HG02840 (cell line): ENCODE results near the gene MAT2A.

ENCODE experiments used
- ATAC-seq: cut with Tn5 transposase; IDR thresholded peaks from one replicate; pipeline ENCODE4 v1.9.1; 2021; ENCODE audit warnings: mild to moderate bottlenecking, moderate library complexity, moderate number of reproducible peaks; ENCODE audit not compliant: unreplicated experiment, low FRiP score

MAT2A gene

DNA sequence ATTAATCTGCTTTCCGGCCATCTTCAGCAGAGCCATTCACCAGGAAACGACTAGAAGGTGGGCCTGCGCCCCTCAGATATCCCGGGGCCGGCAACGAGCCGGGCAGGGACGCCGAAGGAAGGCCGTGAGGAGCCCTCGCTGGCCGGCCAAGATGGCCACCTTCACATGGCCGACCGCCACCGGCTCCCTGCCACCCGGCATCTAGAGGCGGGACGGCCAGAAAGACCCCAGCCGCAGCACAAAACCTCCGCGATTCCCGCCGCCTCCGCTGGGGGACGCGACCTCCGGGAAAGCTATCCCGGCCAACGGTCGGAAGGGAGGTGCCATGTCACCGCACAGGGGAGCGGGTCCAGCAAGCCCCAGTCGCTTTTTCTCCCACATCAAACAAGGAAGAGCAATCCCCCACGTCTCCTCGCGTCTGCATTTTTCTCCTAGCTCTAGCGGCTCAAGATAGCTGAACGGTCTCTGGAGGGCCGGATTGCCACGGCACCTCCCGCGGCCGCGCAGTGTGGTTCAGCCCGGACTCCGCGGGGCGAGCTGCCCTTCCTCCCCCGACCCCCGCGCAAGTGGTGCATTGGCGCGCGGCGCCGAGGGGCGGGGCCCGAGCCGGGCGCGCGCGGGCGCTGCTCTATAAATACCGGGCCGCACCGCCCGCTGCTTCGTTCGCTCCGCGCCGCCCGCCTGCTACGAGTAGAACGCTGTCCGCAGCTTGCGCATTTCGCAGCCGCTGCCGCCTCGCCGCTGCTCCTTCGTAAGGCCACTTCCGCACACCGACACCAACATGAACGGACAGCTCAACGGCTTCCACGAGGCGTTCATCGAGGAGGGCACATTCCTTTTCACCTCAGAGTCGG, at the start of gene MAT2A:
TSS of gene MAT2A (plus strand) at position 662 of the 854 bp plus-strand sequence. CDS start at position 782, 120 bp downstream.
- ATAC-seq: peak; percentile 72

DNA sequence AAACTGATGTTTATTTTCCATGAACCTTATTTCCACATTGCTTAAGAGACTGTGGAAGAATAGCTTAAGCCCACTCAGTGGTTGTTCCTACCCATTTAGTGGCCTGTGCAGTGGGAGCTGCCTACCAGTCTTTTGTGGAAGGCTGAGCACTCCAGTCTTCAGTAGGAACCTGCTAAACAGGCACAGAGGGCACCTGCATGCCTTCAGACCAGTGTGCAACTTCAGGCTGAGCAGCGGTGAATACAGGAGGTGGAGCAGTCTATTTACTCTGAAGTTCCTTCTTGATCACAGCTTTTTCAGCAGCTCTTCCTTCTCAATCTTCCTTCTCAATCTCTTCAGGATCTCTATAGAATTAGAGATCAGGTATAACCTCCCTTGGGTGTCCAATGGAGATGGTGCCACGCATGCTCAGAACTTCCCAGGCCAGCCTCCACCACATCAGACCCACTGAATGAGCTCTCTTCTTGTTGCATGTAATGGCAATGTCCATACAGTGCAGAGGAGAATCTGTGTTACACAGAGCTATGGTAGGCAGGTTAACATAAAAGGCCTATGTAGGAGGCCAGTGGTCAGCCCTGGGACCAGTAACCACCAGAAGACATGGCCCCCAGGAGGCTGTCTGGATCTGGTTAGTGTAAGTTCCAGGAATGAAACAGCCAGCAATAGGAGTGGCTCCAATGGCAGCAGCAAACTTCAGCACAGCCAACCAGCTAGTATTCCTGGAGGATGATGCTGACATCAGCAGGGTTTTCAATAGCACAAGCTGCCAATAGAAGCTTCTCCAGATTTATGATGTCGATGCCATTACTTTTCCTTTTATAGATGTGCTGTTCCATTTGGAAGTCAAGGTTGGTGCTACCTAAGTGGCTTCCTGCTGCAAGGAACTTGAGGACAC, 47.9 kb upstream of the MAT2A start:
- no peak for ATAC-seq

DNA sequence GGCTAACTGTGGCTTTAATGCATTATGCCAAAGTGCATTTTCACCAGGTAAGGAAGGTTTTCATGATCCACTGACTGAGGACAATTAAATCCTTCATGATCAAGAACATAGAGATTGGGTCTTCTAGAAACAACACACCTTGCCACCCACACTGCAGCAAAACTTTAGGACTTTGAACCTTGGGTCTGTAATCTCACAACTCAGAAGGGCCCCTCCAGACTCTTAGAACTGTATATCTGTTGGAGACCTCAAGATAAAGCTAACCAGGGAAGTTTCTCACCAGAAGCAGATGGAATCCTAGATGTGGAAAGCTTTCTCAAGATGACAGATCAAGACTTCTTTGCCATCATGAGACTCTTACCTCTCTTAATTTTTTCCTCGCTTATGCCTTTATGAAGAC, 42.5 kb upstream of the MAT2A start:
- ATAC-seq: no peak

DNA sequence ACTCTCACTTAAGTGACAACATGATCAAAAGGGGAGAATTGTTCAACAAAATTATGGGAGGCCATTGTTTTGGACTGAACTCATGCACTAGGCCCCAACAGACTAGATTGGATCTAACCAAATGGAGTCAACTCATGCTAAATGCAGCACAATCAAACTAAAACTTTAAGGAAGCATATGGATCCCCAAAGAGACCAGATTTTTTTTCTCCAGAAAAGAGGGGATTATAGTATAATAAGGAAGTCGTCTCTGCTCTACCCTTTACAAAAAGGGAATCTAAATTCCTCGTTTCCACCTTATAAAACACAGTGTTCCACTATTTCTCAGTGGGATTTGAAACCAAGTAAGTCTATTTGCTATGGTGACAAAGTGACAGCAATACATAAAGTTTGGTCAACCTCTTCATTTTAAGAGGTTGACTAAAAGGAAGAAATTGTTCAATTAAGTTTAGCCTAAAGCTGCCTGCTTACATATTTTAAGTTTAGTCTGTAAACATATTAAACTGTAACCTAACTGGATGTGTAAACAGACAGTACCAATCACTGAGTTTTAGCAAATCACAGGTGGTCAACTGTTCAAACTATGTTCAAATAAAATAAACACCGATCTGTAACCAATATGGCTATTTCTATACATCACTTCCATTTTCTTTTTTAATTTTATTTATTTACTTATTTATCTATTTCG, 40.9 kb upstream of the MAT2A start:
- ATAC-seq: no peak

DNA sequence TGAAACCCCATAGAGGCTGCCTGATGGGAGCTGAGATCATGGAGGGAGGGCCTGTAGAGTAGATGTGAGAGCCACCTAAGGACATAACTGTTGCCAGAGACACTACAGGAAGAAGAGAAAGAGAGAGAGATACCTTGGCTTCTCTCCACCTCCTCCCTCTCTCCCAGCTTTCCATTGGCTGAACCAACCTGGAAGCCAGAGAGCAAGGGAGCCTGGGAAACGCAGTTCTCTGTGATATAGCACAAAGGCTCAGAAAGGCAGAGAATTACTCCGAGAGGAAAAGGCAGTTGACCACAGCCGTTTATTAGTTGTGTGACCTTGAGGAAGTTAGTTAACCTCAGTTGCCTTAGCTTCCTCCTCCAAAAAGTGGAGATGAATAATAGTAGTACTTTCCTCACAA, 37.7 kb upstream of the MAT2A start:
- no peak for ATAC-seq

DNA sequence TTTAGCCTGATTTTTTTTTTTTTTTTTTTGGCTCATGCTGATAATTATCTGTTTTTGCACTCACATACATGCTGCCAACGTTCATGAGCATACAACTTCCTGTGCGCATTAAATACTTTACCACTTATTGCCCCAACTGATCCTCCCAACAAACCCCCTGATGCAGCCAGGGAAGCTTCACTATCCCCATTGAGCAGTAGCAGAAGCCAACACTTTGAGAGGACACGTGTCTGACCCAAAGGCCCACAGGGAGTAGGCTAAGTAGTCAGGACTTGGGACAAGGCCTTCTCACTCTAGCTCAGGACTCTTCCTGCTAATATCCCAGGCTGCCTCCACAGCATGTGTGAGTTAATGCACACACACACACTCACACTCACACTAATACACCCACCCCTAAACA, 36.2 kb upstream of the MAT2A start:
- ATAC-seq: no peak

DNA sequence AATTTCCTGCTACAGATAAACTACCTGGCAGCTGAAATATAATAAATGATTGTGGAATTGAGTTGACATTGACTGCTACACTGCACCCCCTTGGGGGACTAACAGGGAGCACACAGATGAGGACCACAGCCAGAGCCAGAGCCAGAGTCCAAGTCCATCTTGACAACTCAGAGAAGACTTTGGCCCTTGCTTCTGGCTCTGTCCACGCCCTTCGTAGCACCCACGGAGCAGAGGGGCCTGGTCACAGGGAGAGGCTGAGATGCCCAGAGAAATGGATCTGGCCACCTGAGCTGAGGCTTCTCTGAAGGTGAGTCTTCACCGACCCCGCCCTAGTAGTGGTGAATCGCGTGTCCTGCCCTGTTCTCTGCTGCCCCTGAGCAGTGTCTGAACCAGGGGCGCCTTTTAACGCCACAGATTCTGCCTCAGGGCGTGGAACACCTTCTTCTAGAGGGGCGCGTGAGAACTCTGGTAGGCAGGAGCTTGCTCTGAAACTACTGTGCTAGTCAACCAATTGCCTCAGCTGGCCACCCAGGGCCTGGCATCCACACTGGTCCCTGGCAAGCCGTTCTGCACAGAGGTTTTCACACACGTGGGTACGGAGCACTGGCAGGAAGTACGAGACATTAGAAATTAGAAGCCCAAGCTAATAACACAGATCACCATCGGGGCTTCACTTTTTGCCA, 35.7 kb upstream of the MAT2A start:
- no peak for ATAC-seq

DNA sequence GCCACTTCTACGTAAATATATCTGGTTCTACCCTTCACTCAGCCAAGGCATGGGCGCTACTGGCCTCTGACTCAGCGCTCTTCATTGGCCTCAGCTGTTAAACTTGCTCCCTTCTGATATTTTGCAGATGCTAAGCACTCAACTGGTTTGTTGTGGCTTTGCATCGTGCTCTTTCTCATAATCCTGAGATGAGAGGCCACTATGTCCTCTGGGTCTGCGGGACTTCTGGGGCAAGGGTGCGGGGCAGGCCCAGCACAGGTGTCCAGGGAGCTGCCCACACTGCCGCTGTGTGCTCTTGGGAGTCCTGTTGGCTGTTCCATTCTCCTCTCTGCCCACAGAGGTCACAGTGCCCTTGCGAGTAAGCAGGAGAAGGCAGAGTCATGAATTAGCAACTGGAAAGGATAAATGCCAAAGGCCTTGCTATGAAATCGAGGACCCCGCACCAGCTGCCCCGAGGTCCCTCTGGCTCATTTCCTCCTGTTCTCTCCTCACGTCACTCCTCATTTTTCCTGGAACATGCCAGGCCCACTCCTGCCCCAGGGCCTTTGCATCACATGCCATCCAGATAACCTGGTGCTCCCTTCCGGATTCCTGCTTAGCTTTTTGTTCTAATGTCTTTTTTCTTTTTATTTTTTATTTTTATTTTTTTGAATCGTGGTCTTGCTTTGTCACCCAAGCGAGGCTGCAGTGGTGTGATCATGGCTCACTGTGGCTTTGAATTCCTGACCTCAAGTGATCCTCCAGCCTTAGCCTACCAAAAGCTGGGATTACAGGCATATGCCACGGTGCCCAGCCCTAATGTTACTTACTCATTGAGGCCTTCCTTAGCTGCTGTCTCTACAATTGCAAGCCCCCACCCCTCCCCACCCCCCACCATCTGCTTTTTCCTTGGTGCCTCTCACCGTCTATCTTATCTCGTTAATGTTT, 34.9 kb upstream of the MAT2A start:
- ATAC-seq: no peak

DNA sequence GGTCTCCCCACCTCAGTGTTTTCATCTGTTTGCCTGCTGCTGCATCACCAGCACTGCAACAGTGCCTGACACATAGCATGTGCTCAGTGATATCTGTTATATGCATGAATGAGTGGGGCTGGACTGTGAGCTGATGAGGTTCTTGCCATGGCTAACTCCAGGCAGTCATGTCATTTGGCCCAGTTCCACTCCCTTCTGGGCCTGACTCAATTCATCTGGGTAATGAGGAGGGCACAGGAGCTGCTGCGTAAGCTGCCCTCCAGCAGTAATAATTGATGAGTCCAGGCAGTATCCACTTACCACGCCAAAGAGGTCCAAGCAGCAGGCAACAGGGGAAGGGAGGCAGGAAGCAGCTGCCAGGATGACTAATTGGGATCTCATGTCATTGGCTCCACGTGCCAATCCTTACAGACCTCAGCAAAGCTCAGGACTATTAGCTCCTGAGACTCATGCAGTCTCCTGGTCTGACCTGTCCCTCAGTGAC, 34.1 kb upstream of the MAT2A start:
- no peak for ATAC-seq

DNA sequence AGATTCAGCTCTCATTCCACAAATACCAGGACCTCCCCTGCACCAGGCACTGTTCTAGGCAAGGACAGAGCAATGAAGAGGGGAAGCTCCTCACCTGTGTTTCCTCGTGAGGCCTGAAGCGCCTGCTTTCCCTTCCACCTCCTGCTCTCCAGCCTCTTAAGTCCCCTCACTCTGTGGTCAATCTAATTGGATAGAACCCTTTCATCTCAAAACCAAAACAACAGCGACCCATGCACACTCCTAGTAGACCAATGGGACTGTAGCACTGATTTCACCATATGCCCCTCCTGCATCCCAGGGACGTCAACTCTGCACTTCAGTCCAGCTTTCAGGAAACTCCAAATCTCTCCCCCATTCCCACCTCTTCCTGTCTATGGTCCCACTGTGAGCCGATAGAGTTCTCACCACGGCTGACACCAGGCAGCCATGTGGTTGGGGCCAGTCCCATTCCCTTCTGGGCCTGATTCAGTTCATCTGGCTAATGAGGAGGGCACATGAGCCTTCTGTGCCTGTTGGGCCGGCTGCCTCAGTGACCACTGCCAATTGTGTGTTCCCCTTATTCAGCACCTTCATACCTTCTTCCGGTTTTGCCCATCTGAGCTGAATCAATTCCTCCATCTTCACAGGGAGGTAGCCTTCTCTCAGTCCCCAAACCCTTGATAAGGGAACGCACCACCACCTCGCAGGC, 33.3 kb upstream of the MAT2A start:
- ATAC-seq: no peak

DNA sequence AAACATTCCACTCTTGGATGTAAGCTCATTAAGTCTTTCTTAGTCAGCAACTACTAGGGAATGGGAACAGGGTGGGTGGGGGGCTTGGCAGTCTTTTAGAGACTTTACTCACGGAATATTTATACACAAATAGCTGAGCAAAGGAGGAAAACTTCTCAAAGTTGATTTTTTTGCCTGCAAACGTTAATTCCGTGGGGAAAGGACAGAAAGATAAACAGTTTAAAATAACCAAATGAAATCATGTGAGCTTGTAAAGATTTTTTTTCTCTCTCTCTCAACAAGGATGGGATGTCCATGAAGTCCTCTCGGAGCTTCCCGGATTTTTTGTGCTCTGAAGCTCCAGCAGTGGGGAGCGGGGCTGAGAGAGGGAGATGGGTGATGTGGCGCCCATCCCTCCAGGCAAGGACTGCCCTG, 32.2 kb upstream of the MAT2A start:
- no peak for ATAC-seq

DNA sequence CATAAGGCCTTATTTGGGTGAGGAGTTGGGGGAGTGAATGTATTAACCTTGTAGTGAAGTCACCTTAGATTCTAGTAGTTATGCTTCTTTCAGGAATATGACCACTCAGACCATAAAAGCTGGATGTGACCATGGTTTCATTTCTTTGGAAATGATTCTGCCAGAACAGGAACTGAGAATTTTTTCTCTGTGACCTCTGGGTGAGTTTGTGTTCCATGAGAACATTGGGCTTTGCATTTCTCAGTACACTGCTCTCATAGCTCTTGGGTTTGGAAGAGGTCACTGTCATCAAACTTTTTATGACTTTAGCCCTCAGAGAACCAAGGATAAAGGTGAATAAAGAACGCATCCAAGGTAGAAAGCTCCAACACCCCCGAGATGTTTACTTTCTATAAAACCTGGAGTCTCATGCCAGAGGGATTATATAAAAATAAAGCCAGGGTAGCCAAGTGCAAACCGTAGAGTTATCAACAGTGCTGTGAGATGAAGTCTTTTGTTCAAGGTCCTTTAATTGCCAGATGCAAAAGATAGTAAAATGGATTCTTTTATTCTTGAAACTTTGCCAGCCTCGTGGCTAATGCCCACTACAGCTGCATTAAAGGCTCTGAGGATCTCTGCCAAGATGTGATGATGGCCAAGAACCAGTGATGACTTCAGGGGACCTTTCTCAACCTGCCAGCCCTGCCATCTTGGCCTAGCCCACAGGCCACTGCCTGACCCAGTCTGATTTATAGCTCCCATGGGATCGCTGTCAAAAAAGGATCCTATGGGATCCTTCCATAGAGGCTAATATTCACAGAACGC, 27.8 kb upstream of the MAT2A start:
- no peak for ATAC-seq

DNA sequence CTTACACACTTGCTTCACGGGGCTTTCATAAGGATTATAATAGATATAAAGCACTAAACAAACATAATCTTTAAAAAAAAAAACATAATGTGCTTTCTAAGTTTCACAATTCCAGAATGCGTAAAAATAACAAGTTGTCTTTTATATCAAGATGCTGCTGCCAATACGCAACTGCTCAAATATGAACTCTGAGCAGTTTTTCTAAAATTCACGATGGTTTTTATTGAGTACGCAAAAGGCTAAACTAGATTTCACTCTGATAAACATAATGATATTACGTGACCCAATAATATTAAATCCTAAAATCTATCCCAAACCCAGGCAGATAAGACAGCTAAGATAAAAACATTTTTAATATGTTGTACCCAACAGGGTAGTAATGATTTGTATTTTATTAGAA, 24.6 kb upstream of the MAT2A start:
- no peak for ATAC-seq

DNA sequence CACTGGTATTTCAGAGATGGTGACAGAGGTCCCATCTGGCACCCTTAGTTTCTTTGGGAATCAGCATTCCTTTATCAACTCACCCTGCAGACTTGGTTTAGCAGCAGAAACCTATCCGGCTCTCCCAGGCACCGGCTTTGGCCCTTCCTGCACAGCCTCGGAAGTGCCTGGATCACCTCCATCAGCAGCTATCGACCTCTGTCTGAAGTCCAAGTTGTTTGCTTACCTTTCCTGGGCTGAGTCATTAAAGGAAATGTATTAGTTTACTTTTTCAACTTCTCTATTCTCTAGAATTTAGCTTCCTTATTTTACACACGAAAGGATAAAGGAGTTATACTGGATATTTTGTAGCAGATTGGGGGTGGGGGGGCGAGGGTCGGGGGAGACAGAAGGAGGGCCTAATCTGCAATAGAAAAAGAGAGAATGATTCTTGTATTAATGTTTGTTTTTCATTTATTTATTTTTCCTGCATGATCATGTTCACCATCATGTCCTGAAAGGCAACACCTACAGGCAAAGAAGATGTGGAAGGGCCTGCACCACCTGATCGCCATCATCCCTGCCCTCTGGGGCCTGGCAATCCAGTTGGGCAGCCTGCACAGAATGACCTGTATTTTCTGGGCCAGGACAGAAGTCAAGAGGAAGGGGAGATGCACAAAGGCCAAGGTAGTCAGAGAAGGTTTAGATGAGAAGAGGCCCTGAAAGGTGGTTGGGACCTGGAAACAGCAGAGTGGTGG, 22.1 kb upstream of the MAT2A start:
- no peak for ATAC-seq

DNA sequence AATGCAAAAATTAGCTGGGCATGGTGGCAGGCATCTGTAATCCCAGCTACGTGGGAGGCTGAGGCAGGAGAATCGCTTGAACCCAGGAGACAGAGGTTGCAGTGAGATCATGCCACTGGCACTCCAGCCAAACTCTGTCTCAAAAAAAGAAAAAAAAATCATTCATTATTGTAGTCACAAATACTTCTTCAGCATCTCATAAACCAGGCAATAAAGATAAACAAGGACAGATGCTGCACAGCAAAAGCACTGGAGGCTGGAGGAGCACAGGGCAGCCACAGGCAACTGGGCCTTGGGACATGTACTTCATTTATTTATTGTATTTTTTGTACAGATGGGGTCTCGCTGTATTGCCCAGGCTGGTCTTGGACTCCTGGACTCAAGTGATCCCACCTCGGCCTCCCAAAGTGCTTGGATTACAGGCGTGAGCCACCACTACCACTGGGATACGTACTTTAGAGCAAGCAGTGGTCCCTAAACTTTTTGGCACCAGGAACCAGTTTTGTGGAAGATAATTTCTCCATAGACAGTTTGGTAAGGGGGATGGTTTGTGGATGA, 16.8 kb upstream of the MAT2A start:
- ATAC-seq: no peak

DNA sequence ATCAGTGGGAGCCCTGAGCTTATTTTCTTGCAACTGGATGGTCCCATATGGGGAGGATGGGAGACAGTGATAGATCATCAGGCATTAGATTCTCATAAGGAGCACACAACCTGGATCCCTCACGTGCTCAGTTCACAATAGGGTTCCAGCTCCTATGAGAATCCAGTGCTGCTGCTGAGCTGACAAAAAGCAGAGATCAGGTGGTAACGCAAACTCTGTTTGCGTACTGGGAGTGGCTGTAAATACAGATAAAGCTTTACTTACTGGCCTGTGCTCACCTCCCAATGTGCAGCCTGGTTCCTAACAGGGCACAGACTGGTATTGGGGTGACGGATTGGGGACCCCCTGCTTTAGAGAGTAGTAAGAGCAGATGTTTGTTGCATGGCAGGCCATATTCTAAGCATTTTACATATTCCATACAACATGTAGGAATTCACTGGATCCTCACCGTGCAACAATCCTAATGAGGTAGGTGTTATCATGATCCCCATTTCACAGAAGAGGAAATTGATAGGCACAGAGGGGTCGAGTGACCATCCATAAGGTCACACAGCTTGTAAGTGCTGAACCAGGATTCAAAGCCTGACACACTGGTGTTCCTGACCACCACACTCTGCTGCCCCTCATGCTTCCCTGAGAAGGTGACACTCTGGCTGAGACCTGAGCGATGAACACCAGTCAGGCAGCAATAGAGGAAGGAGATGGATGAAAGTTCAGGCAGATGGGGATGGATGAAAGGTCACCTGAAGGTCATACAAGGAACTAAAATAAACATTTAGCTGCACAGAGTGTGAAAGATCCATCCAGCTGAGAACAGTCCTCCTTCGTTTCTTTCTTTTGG, 15.7 kb upstream of the MAT2A start:
- ATAC-seq: no peak
